Mesodermal cell (in vitro differentiated cells): ENCODE results near the gene RYR2.

Source experiments
- H3K27ac ChIP-seq: 2 replicates; pipeline ENCODE4 v1.7.0; 2013; ENCODE audit warnings: mild to moderate bottlenecking, low read depth, low read length, moderate library complexity; ENCODE audit not compliant: severe bottlenecking
- H3K36me3 ChIP-seq: 2 replicates; pipeline ENCODE4 v1.7.1; 2013; ENCODE audit warnings: mild to moderate bottlenecking, low read length, moderate library complexity; ENCODE audit not compliant: control insufficient read depth, insufficient read depth
- H3K4me1 ChIP-seq: one replicate; pipeline ENCODE4 v1.7.1; 2013; ENCODE audit warnings: mild to moderate bottlenecking, low read length; ENCODE audit not compliant: insufficient read depth, control insufficient read depth, poor library complexity, severe bottlenecking
- H3K4me3 ChIP-seq: 2 replicates; pipeline ENCODE4 v1.7.0; 2013; ENCODE audit warnings: low read length, control low read depth, mild to moderate bottlenecking; ENCODE audit not compliant: insufficient read depth, poor library complexity, severe bottlenecking; ENCODE audit errors: extremely low read depth
- H3K9me3 ChIP-seq: 2 replicates; pipeline ENCODE4 v1.7.1; 2013; ENCODE audit warnings: mild to moderate bottlenecking, low read length, moderate library complexity; ENCODE audit not compliant: control insufficient read depth
- WGBS, 2 experiments: methylation state at CpG; one replicate each; pipeline ENCODE4 v1.1.5; 2013; ENCODE audit warnings: missing lambda C conversion rate in 2 of 2; ENCODE audit not compliant: insufficient coverage in 2 of 2; 5-methylcytosine and 5-hydroxymethylcytosine counted together

RYR2 gene

DNA sequence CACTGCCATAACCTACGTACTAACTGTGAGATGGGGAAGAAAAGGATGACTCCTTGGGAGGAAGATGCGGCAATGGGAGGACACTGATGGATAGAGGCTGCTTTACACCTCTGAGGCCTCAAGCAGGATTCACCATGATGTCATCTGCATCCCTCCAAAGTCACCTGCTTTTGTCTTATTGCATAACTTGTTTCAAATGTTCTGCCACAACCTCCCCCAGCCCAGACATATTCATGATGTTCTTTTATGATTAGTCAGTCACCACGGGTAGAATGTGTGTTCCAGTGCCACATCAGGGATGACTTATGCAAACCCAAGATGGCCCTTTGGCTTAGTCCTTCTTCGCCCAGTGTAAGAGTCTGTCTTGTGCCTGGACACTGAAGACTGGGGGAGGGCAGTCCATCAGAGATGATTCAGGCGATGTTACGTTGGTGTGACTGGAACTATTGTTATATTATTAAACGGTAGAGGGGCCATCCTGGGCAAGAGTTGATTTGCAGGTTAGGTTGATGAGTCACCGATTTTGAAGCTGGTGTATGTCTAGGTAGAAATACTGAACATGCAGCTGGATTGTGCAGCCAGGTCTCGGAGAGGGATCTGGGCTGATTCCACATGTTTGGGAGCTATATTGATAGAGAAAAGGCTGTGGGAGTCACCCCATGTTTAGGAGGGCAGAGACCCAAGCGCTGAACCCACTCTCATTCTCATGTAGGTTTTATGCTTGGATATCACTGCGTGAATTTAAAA is 32.6 kb downstream of the RYR2 start:
- 95 to 97% methylated on average over 10 to 11 of the region's 11 CpGs for WGBS, 2 experiments
- H3K27ac ChIP-seq, result no peak overlapping the region
- H3K36me3 ChIP-seq, result no peaks in the 10 kb centered on the region
- no peaks in the 10 kb centered on the region for H3K4me1 ChIP-seq
- no peaks in the 10 kb centered on the region for H3K9me3 ChIP-seq
- no peak overlapping the region for H3K4me3 ChIP-seq

DNA sequence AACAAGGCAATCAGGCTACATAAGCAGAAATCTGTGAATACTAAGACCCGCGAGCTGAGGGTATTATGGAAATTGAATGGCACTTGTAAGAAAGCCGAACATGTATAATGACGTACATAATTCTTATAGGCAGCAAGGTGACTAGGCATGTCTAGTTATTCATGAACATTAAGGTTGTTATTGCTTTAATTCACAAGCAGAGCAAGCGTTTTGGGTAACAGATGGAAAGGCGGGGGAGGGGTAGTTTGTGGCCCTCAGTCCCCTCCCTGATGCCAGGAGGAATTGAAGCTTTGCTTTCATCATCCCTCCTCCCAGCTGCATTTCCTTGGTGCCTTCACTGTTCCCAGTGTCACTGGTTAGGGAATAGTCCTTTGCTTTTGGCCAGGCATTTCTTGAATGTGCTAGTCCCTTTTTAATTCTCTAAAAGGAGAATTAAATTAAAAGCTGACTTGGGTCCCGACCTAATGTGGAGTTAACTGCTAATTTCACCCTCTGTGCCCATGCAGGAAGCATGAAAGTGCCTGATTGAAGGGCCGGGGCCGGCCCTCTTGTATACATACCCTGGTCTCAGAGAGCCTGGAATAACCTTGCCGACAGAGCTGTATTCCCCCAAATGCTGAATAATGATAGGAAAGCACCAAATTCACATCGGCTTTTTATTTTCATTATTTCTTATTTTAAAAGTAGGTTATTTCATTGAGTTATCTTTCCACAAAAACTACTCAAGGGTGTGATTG is 42.5 kb downstream of the RYR2 start:
- no peak overlapping the region for H3K27ac ChIP-seq
- no peak overlapping the region for H3K4me3 ChIP-seq
- no peaks in the 10 kb centered on the region for H3K4me1 ChIP-seq
- H3K36me3 ChIP-seq, result no peaks in the 10 kb centered on the region
- H3K9me3 ChIP-seq, result no peaks in the 10 kb centered on the region
- WGBS, 2 experiments, result 77 to 80% methylated on average over 7 of the region's 11 CpGs

DNA sequence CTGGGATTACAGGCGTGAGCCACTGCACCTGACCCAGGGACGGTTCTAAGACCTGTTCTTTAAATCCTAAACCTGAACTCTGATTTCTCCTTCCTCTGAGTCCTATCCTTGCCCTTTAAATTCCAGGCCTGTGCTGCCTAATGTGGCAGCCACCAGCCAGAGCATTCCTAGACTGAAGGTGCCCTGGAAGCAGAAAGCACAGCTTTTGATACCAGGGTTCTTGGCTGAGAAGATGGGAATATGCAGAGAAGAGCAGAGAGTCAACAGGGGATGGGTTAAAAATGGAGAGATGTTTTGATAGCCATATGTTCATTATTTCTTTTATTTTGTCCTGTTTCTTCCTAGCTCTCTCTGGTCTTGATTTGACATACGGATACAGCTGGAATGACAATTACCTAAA is 49.7 kb downstream of the RYR2 start:
- Histone ChIP-seq H3K36me3 (no peaks in the 10 kb centered on the region), H3K4me1 (no peaks in the 10 kb centered on the region), H3K9me3 (peaks cover 5% of the 10 kb centered on the region), H3K4me3 (no peak overlapping the region), H3K27ac (no peak overlapping the region)
- WGBS, 2 experiments, result 83 to 91% methylated on average over 2 of the region's 3 CpGs

DNA sequence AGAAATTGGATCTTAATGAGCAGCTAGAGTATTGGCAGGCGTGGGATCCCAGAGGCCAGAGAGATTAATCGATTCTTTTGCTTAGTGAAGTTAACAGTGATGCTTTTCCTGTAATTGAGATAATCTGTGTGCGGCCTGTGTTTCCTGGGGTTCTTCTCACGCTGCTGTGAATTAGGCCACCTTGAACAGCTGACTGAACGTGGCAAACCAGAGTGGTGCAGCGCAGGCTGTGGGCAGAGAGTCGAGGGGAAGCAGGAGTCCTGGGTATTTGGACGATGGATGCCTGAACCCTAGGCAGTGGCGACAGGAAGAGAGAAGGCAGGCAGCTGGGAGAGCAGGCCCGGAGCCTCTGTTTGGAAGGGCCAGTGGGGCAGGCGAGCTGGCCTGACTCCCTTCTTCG is 51.7 kb downstream of the RYR2 start:
- no peaks in the 10 kb centered on the region for H3K4me1 ChIP-seq
- no peak overlapping the region for H3K27ac ChIP-seq
- no peaks in the 10 kb centered on the region for H3K36me3 ChIP-seq
- 89 to 93% methylated on average over 9 to 12 of the region's 12 CpGs for WGBS, 2 experiments
- no peak overlapping the region for H3K4me3 ChIP-seq
- peaks cover 5% of the 10 kb centered on the region for H3K9me3 ChIP-seq

DNA sequence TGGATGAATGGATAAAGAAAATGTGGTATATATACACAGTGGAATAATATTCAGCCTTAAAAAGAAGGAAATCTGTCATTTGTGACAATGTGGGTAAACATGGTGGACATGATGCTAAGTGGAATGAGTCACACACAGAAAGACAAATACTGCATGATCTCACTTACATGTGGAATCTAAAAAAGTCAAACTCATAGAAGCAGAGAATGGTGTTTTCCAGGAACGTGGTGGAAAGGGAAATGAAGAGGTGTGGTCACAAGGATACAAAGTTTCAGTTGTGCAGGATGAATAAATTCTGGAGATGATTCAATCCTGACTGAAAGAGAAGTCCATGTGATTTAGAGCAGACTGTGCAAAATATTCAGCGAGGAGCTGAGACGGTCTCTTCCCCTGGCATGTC is 56.6 kb downstream of the RYR2 start:
- Histone ChIP-seq H3K36me3 (no peaks in the 10 kb centered on the region), H3K27ac (no peak overlapping the region), H3K4me1 (no peaks in the 10 kb centered on the region), H3K4me3 (no peak overlapping the region), H3K9me3 (no peaks in the 10 kb centered on the region)
- WGBS, 2 experiments, result 91 to 95% methylated on average over 3 of the region's 3 CpGs

DNA sequence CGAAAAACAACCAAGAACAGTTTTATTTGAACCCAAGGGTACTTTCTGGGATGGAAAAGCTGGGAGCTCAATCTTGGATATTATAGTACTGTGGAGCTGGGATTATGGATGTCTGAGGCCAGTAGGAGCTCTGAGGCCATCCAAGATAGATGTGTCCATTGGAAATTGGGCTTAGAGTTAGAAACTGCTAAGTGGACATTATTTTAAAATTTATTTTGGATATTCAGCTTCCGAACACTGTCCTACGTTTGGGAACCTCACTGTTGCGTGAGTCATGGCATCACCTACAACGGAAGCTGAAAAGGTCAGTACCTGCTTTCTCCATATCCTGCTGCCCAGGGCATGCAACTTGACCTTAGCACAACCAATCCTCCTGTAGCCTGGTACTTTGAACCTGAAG is 61.0 kb downstream of the RYR2 start:
- Histone ChIP-seq H3K27ac (no peak overlapping the region), H3K4me3 (no peak overlapping the region), H3K36me3 (no peaks in the 10 kb centered on the region), H3K9me3 (no peaks in the 10 kb centered on the region), H3K4me1 (no peaks in the 10 kb centered on the region)
- WGBS, 2 experiments, result 96 to 99% methylated on average over 4 to 5 of the region's 5 CpGs

DNA sequence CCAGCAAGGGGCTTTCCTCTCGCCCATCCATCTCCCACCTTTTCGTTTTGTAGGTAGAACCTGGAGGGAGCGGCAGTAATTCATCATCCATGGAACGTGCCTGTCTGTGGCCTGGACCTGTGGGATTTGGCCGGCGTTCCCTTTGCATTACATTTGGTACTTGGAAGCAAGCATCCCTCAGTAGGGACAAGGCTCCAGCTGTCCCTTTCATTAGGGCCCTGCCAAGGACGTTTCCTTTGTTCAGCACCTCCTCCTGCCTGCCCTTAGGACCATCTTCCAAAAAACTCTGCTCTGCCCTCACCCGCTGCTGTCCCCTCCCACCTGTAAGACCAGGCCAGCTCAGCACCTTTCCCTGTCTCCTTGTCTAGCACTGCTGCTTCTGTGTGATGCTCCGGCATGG is 62.1 kb downstream of the RYR2 start:
- Histone ChIP-seq H3K4me1 (no peaks in the 10 kb centered on the region), H3K27ac (no peak overlapping the region), H3K9me3 (no peaks in the 10 kb centered on the region), H3K4me3 (no peak overlapping the region), H3K36me3 (no peaks in the 10 kb centered on the region)
- WGBS, 2 experiments, result 96 to 97% methylated on average over 9 of the region's 9 CpGs

DNA sequence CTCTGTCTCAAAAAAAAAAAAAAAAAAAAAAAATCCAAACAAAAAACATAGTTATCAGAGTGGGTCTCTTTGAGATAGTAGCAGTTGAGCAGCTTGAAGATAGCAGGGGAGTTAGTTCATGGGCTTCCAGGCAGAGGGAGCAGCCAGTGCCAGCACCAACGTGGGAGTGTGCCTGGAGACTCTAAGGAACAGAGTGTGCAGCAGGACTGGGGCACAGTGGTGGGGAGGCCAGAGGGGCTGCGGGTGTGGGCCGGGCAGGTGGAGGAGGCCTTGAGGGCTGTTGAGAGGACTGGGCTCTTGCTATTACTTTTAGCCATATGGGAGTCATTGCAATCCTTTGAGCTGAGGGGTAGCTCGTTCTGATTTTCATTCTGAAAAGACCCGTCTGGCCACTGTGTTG is 63.8 kb downstream of the RYR2 start:
- Histone ChIP-seq H3K4me3 (no peak overlapping the region), H3K9me3 (no peaks in the 10 kb centered on the region), H3K27ac (no peak overlapping the region), H3K36me3 (no peaks in the 10 kb centered on the region), H3K4me1 (no peaks in the 10 kb centered on the region)
- WGBS, 2 experiments, result 81 to 95% methylated on average over 4 to 5 of the region's 5 CpGs

DNA sequence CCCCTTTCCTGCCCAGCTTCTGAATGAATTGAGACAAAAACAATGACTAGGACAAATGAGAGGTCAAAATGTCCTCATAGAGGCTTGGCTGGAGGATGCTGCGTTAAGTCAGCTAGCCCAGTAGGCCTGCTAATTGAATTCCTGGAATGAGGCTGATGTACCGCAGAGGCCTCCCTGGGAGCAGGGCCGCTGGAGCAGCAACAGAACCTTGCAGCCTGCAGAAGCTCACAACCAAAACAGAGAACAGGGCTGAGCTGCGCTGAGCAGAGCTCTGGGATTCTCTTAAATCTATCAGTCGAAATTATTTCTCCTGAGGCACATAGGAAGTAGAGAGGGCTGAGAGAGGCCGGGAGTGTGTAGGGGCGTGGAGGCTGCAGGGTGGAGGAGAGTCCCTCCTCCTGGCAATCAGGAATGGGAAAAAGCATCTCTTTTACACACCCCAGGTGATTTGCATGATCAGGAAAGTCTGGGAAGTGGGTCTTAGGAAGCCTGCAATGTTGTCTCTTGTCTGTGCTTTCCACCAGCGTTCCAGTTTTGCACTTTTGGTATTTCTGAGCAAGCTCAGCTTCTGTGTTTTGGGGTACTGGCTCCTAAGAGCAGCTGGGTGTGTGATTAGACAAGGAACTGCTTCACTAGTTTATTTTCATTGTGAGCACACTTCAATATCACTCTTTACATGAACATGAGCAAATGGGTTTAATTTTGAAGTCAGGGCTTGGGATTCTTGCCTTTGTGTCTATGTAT is 66.5 kb downstream of the RYR2 start:
- WGBS, 2 experiments, result 43 to 71% methylated on average over 3 to 4 of the region's 8 CpGs
- H3K36me3 ChIP-seq, result no peaks in the 10 kb centered on the region
- H3K27ac ChIP-seq, result no peak overlapping the region
- H3K9me3 ChIP-seq, result no peaks in the 10 kb centered on the region
- no peaks in the 10 kb centered on the region for H3K4me1 ChIP-seq
- no peak overlapping the region for H3K4me3 ChIP-seq

DNA sequence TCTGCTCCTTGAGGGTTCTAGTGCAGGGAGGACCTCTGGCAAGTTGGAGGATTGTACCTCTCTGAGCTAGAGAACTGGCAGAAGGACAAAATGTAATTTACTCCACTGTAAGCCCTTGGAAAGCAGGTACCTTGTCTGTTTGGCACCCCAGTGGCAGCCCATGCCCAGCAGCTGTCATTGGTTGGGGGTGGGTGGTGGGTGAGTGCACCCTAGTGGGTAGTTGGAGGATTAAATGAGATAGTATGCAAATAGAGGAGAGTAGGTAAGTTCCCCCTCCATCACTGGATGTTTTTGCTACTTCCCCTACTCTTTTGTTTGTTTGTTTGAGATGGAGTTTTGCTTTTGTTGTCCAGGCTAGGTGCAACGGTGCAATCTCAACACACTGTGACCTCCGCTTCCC is 69.8 kb downstream of the RYR2 start:
- H3K9me3 ChIP-seq, result no peaks in the 10 kb centered on the region
- H3K4me1 ChIP-seq, result no peaks in the 10 kb centered on the region
- no peak overlapping the region for H3K4me3 ChIP-seq
- no peak overlapping the region for H3K27ac ChIP-seq
- no peaks in the 10 kb centered on the region for H3K36me3 ChIP-seq
- 42% methylated on average over 2 of the region's 2 CpGs; no CpG with 5 or more reads in 1 of the 2 experiments for WGBS, 2 experiments
